MM.1S (cell line): Measurements from ENCODE around the gene CATSPERZ.

ENCODE experiments used
- DNase-seq: peaks from one replicate; pipeline ENCODE4 v3.0.0-alpha.2; 2015
- H2AFZ ChIP-seq: fragments of 300-600 bp; sonication (generic); 2 replicates; pipeline ENCODE4 v1.6.0; 2016; ENCODE audit warnings: antibody characterized with exemption, low read length
- H3F3A ChIP-seq: fragments of 300-600 bp; sonication (generic); 2 replicates; pipeline ENCODE4 v1.6.1; 2016; ENCODE audit warnings: mild to moderate bottlenecking, antibody characterized with exemption, low read length, moderate library complexity, mixed read lengths; ENCODE audit not compliant: insufficient read depth
- H3K27ac ChIP-seq: fragments of 300-600 bp; sonication (generic); 2 replicates; pipeline ENCODE4 v1.5.1; 2016; ENCODE audit warnings: mild to moderate bottlenecking, low read length
- H3K27me3 ChIP-seq: fragments of 300-600 bp; sonication (generic); replicated peaks from 2 replicates; pipeline ENCODE4 v1.6.0; 2016; ENCODE audit warnings: low read length; ENCODE audit not compliant: insufficient read depth
- H3K36me3 ChIP-seq: fragments of 300-600 bp; sonication (generic); replicated peaks from 2 replicates; pipeline ENCODE4 v1.6.1; 2016; ENCODE audit warnings: mild to moderate bottlenecking, low read length, mixed read lengths; ENCODE audit not compliant: insufficient read depth
- H3K4me1 ChIP-seq: fragments of 300-600 bp; sonication (generic); 2 replicates; pipeline ENCODE4 v1.6.1; 2016; ENCODE audit warnings: low read length, mixed read lengths
- H3K4me2 ChIP-seq: fragments of 300-600 bp; sonication (generic); 2 replicates; pipeline ENCODE4 v1.6.0; 2016; ENCODE audit warnings: low read depth, low read length
- H3K4me3 ChIP-seq: fragments of 300-600 bp; sonication (generic); 2 replicates; pipeline ENCODE4 v1.5.1; 2016; ENCODE audit warnings: low read length, mixed read lengths
- H3K79me2 ChIP-seq: fragments of 300-600 bp; sonication (generic); 2 replicates; pipeline ENCODE4 v1.6.1; 2016; ENCODE audit warnings: mixed run types, low read length, mixed read lengths
- H3K9ac ChIP-seq: fragments of 300-600 bp; sonication (generic); 2 replicates; pipeline ENCODE4 v1.6.1; 2016; ENCODE audit warnings: low read length, mixed read lengths
- H3K9me2 ChIP-seq: fragments of 300-600 bp; sonication (generic); replicated peaks from 2 replicates; pipeline ENCODE4 v1.6.1; 2016; ENCODE audit warnings: mild to moderate bottlenecking, low read length, mixed read lengths; ENCODE audit not compliant: insufficient read depth
- H3K9me3 ChIP-seq: fragments of 300-600 bp; sonication (generic); replicated peaks from 2 replicates; pipeline ENCODE4 v1.6.1; 2016; ENCODE audit warnings: mild to moderate bottlenecking, low read length, mixed read lengths; ENCODE audit not compliant: insufficient read depth
- H4K20me1 ChIP-seq: fragments of 300-600 bp; sonication (generic); 2 replicates; pipeline ENCODE4 v1.6.1; 2016; ENCODE audit warnings: mild to moderate bottlenecking, low read length, moderate library complexity, mixed read lengths; ENCODE audit not compliant: insufficient read depth
- EZH2 ChIP-seq: fragments of 300-600 bp; sonication (generic); optimal IDR thresholded peaks from 2 replicates; pipeline ENCODE3; 2017; ENCODE audit warnings: low read depth, mild to moderate bottlenecking, antibody characterized with exemption, low read length, mixed read lengths
- EZH2phosphoT487 ChIP-seq: fragments of 300-600 bp; sonication (generic); IDR thresholded peaks from 2 replicates; pipeline ENCODE4 v1.6.1; 2018; ENCODE audit warnings: antibody characterized with exemption, low read length
- TF ChIP-seq, protein P1 (sequence below): fragments of 300-600 bp; sonication (generic); IDR thresholded peaks from 2 replicates; pipeline ENCODE4 v1.5.1; 2016; ENCODE audit warnings: antibody characterized with exemption, low read length, mixed read lengths

The CATSPERZ gene

DNA sequence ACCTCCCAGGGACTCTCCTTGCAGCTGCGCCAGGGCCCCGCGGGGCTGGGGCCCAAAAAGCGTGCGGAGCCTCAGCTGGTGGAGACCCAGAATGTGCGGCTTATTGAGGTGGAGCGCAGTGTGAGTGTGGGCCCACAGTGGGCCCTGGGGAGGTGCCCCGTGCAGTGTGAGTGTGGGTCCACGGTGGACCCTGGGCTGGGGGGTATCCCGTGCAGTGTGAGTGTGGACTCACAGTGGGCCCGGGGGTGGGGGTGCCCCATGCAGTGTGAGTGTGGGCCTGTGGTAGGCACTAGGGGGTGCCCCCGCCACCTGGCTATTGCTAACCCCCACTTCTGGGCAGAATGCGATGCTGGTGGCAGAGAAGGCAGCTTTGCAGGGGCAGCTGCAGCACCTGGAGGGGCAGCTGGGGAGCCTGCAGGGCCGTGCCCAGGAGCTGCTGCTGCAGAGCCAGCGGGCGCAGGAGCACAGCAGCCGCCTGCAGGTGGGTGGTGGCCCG is 51.0 kb downstream of the CATSPERZ start:
- Histone ChIP-seq H3K36me3 (no peaks in the 10 kb centered on the region), H3K27ac (no peak overlapping the region), H3F3A (no peaks in the 10 kb centered on the region), H3K4me2 (no peak overlapping the region), H3K9me3 (no peaks in the 10 kb centered on the region), H4K20me1 (no peaks in the 10 kb centered on the region), H3K9me2 (no peaks in the 10 kb centered on the region), H3K27me3 (no peaks in the 10 kb centered on the region), H3K4me3 (no peak overlapping the region), H2AFZ (no peak overlapping the region), H3K4me1 (no peaks in the 10 kb centered on the region), H3K9ac (no peak overlapping the region), H3K79me2 (no peaks in the 10 kb centered on the region)
- no peak for TF ChIP-seq EZH2phosphoT487
- TF ChIP-seq, protein P1, sequence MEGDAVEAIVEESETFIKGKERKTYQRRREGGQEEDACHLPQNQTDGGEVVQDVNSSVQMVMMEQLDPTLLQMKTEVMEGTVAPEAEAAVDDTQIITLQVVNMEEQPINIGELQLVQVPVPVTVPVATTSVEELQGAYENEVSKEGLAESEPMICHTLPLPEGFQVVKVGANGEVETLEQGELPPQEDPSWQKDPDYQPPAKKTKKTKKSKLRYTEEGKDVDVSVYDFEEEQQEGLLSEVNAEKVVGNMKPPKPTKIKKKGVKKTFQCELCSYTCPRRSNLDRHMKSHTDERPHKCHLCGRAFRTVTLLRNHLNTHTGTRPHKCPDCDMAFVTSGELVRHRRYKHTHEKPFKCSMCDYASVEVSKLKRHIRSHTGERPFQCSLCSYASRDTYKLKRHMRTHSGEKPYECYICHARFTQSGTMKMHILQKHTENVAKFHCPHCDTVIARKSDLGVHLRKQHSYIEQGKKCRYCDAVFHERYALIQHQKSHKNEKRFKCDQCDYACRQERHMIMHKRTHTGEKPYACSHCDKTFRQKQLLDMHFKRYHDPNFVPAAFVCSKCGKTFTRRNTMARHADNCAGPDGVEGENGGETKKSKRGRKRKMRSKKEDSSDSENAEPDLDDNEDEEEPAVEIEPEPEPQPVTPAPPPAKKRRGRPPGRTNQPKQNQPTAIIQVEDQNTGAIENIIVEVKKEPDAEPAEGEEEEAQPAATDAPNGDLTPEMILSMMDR = no peak
- TF ChIP-seq EZH2 = no peak
- no peak for DNase-seq

- Histone ChIP-seq H3K27me3 (no peaks in the 10 kb centered on the region), H3K27ac (no peak overlapping the region), H3K4me2 (no peak overlapping the region)
Observed at GRCh38 chr11:64352099-64352994, 52.2 kb downstream of the CATSPERZ start.

GRCh38 chr11:64352995-64353714 is 53.0 kb downstream of the CATSPERZ start:
- no peak overlapping the region for H3K27ac ChIP-seq
- H3K9ac ChIP-seq = no peak overlapping the region
- no peaks in the 10 kb centered on the region for H3K9me3 ChIP-seq
- H3K27me3 ChIP-seq = no peaks in the 10 kb centered on the region
- no peak overlapping the region for H2AFZ ChIP-seq
- no peak for TF ChIP-seq EZH2
- TF ChIP-seq, protein P1 = no peak
- no peak for TF ChIP-seq EZH2phosphoT487
- DNase-seq = no peak
- H3K4me1 ChIP-seq = no peaks in the 10 kb centered on the region; the same call in 1 of the 2 replicates
- no peaks in the 10 kb centered on the region for H3F3A ChIP-seq
- H3K9me2 ChIP-seq = no peaks in the 10 kb centered on the region
- H3K36me3 ChIP-seq = no peaks in the 10 kb centered on the region
- no peak overlapping the region for H3K4me3 ChIP-seq
- no peaks in the 10 kb centered on the region for H4K20me1 ChIP-seq
- no peak overlapping the region for H3K4me2 ChIP-seq
- no peaks in the 10 kb centered on the region for H3K79me2 ChIP-seq

More at GRCh38 chr11:64352099-64352994, 52.2 kb downstream of the CATSPERZ start:
- TF ChIP-seq, protein P1 = no peak
- TF ChIP-seq EZH2 (no peak), EZH2phosphoT487 (no peak)
- no peak overlapping the region for H2AFZ ChIP-seq
- H3K9me3 ChIP-seq = no peaks in the 10 kb centered on the region
- DNase-seq = no peak
- no peaks in the 10 kb centered on the region for H3K79me2 ChIP-seq
- no peaks in the 10 kb centered on the region for H4K20me1 ChIP-seq
- no peaks in the 10 kb centered on the region for H3K36me3 ChIP-seq
- H3K4me1 ChIP-seq = no peaks in the 10 kb centered on the region
- no peak overlapping the region for H3K9ac ChIP-seq
- H3K9me2 ChIP-seq = no peaks in the 10 kb centered on the region
- no peak overlapping the region for H3K4me3 ChIP-seq
- no peaks in the 10 kb centered on the region for H3F3A ChIP-seq
